Measurements from ENCODE around the gene CD300LB. TPM values are rescaled to one million over a fixed set of nuclear protein-coding genes. Genes with fewer than 3 reads are reported as not detected.

Gene CD300LB
- total RNA-seq, 1 experiment from 2014 or later, result not detected

DNA sequence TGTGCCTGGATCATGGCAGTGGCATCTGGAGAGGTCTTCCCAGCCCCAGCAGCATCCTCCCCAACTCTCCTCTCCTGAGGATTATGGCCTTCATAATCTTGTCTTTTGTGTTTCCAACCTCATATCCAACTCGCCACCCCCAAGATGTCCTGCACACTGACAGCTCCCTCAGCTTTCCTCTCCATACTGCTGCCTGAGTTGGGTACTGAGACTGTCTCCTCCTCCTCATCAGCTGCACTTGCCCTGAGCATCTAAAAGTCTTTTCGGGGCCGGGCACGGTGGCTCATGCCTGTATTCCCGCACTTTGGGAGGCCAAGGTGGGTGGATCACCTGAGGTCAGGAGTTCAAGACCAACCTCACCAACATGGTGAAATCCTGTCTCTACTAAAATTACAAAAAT lies 2.0 kb downstream of the CD300LB start:
- Histone ChIP-seq H3K14ac (ENCODE audit: insufficient read depth, low read length) (no peak overlapping the region), H3K79me1 (ENCODE audit: insufficient read depth, low read depth, low read length, poor library complexity, severe bottlenecking) (no peaks in the 10 kb centered on the region), H3K56ac (ENCODE audit: insufficient read length, low read depth, low read length) (no peak overlapping the region), H3K4me1 (ENCODE audit: insufficient read depth, low read length) (peaks cover 2% of the 10 kb centered on the region), H2BK120ac (ENCODE audit: low read depth, low read length, poor library complexity, severe bottlenecking) (no peak overlapping the region), H3K23ac (ENCODE audit: insufficient read length, low read depth, low read length) (no peak overlapping the region), H3K27ac (ENCODE audit: insufficient read length, low read depth, low read length) (no peak overlapping the region), H3K23me2 (ENCODE audit: insufficient read length, low read depth, low read length, poor library complexity, severe bottlenecking) (no peaks in the 10 kb centered on the region), H2BK15ac (ENCODE audit: low read depth, low read length) (no peak overlapping the region), H3K4me2 (ENCODE audit: insufficient read depth, insufficient read length, low read length) (no peak overlapping the region), H2BK20ac (ENCODE audit: low read depth, low read length, poor library complexity, severe bottlenecking) (no peak overlapping the region), H4K8ac (replicated peaks; ENCODE audit: insufficient read length, low read depth, low read length) (no peak overlapping the region), H2AFZ (ENCODE audit: low read length) (no peak overlapping the region), H3K79me2 (ENCODE audit: insufficient read depth, low read length) (no peaks in the 10 kb centered on the region), H4K20me1 (ENCODE audit: control insufficient read depth, insufficient read depth, insufficient read length) (no peaks in the 10 kb centered on the region), H4K5ac (ENCODE audit: insufficient read length, low read depth, low read length) (no peak overlapping the region), H4K91ac (ENCODE audit: insufficient read length, low read depth, low read length) (no peak overlapping the region), H2BK12ac (ENCODE audit: insufficient read length, low read depth, low read length) (no peak overlapping the region), H3K9ac (ENCODE audit: extremely low read depth, insufficient read length, low read length) (no peak overlapping the region), H3K4ac (ENCODE audit: low read depth, low read length) (no peak overlapping the region), H3K9me3 (ENCODE audit: control insufficient read depth, low read depth, low read length) (no peaks in the 10 kb centered on the region), H3K18ac (ENCODE audit: insufficient read length, low read depth, low read length) (no peak overlapping the region), H2BK5ac (ENCODE audit: insufficient read length, low read length) (no peak overlapping the region), H3K27me3 (ENCODE audit: insufficient read depth, low read length) (no peaks in the 10 kb centered on the region; the same call in 1 of the 2 replicates), H3T11ph (ENCODE audit: low read length) (no peak overlapping the region), H2AK5ac (ENCODE audit: insufficient read length, low read length) (no peak overlapping the region)
- TF ChIP-seq, protein P1, sequence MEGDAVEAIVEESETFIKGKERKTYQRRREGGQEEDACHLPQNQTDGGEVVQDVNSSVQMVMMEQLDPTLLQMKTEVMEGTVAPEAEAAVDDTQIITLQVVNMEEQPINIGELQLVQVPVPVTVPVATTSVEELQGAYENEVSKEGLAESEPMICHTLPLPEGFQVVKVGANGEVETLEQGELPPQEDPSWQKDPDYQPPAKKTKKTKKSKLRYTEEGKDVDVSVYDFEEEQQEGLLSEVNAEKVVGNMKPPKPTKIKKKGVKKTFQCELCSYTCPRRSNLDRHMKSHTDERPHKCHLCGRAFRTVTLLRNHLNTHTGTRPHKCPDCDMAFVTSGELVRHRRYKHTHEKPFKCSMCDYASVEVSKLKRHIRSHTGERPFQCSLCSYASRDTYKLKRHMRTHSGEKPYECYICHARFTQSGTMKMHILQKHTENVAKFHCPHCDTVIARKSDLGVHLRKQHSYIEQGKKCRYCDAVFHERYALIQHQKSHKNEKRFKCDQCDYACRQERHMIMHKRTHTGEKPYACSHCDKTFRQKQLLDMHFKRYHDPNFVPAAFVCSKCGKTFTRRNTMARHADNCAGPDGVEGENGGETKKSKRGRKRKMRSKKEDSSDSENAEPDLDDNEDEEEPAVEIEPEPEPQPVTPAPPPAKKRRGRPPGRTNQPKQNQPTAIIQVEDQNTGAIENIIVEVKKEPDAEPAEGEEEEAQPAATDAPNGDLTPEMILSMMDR (conservative IDR thresholded peaks at IDR 0.05), result no peak
- Mint-ChIP-seq H3K36me3 (ENCODE audit: insufficient read depth in 1 of 3, low read depth in 3 of 3) (no peaks in the 10 kb centered on the region; a peak in 1 of 7 replicates), H3K4me1 (peaks cover 8 to 10% of the 10 kb centered on the region in 2 experiments), H3K27ac (no peak overlapping the region), H3K27me3 (ENCODE audit: low read depth) (peaks cover 64% of the 10 kb centered on the region), H3K4me3 (no peak overlapping the region), H3K9me3 (no peaks in the 10 kb centered on the region; a peak in 1 of 5 replicates)
- WGBS (ENCODE audit: extremely low coverage, insufficient read length, low lambda C conversion rate), result no CpG with 5 or more reads among the region's 5 CpGs
- peak; percentile 10 for DNase-seq
